Smooth muscle cell (in vitro differentiated cells): ENCODE data around the gene G6PC3. TPM values are rescaled to one million over a fixed set of nuclear protein-coding genes. Genes with fewer than 3 reads are reported as not detected.
A peak's percentile ranks its signal among the peaks of the same experiment; 100 is the strongest.
"Not testable (repeated sequence)": the region's sequence is repeated elsewhere in the genome, so short reads cannot be mapped to it uniquely, and the experiment has no call there.

ENCODE experiments used
- DNase-seq: peaks from one replicate; lab custom pipeline; 2025; ENCODE audit not compliant: unreplicated experiment; lab: John Stamatoyannopoulos, UW
- H2AFZ ChIP-seq: fragments of 200-600 bp; sonication (generic); 2 replicates; pipeline ENCODE4 v1.6.0; 2016; ENCODE audit warnings: antibody characterized with exemption, low read depth, mild to moderate bottlenecking
- H3F3A ChIP-seq: fragments of 200-600 bp; sonication (generic); 2 replicates; pipeline ENCODE4 v1.6.0; 2017; ENCODE audit warnings: antibody characterized with exemption, low read depth
- H3K27ac ChIP-seq: fragments of 200-600 bp; sonication (generic); 2 replicates; pipeline ENCODE4 v1.5.1; 2016; ENCODE audit warnings: low read depth, mild to moderate bottlenecking
- H3K27me3 ChIP-seq: fragments of 200-600 bp; sonication (generic); 2 replicates; pipeline ENCODE4 v1.6.1; 2016; ENCODE audit warnings: low read depth, mild to moderate bottlenecking
- H3K36me3 ChIP-seq: fragments of 200-600 bp; sonication (generic); 2 replicates; pipeline ENCODE4 v1.5.1; 2016; ENCODE audit warnings: low read depth
- H3K4me1 ChIP-seq: fragments of 200-600 bp; sonication (generic); 2 replicates; pipeline ENCODE4 v1.5.1; 2016; ENCODE audit warnings: low read depth
- H3K4me2 ChIP-seq: fragments of 200-600 bp; sonication (generic); 2 replicates; pipeline ENCODE4 v1.6.0; 2016; ENCODE audit warnings: mild to moderate bottlenecking
- H3K4me3 ChIP-seq: fragments of 200-600 bp; sonication (generic); 2 replicates; pipeline ENCODE4 v1.5.1; 2016; ENCODE audit warnings: mild to moderate bottlenecking
- H3K79me2 ChIP-seq: fragments of 200-600 bp; sonication (generic); 2 replicates; pipeline ENCODE4 v1.6.0; 2016; ENCODE audit warnings: low read depth, mild to moderate bottlenecking
- H3K9ac ChIP-seq: fragments of 200-600 bp; sonication (generic); 2 replicates; pipeline ENCODE4 v1.6.0; 2016; ENCODE audit warnings: low read depth
- H3K9me3 ChIP-seq: fragments of 200-600 bp; sonication (generic); replicated peaks from 2 replicates; pipeline ENCODE4 v1.5.1; 2016; ENCODE audit warnings: low read depth
- H4K20me1 ChIP-seq: fragments of 200-600 bp; sonication (generic); 2 replicates; pipeline ENCODE4 v1.6.0; 2016; ENCODE audit warnings: low read depth
- WGBS: methylation state at CpG from one replicate; pipeline ENCODE4 v1.1.7; 2016; ENCODE audit warnings: low lambda C conversion rate; 5-methylcytosine and 5-hydroxymethylcytosine counted together
- polyA plus RNA-seq: library from polyadenylated mRNA; unstranded; fragments of >200 nt; fragmentation: Nextera tagmentation; extraction: Ambion mirVana; gene quantifications from 2 replicates; pipeline ENCODE4 v1.2.1, GENCODE V29; 2016
- total RNA-seq: library from RNA; depleted of rRNA; stranded (reverse); fragments of >200 nt; gene quantifications from 2 replicates; pipeline ENCODE4 v1.2.3, GENCODE V29; 2014
- TF ChIP-seq, protein P1 (sequence below): fragments of 200-600 bp; sonication (generic); IDR thresholded peaks from 2 replicates; pipeline ENCODE4 v1.5.1; 2017; ENCODE audit warnings: borderline replicate concordance, mild to moderate bottlenecking, antibody characterized with exemption; ENCODE audit not compliant: insufficient read depth, poor library complexity, severe bottlenecking

The G6PC3 gene
- total and polyA plus RNA-seq, 2 experiments from 2014 or later = 40.2 to 103 TPM

DNA sequence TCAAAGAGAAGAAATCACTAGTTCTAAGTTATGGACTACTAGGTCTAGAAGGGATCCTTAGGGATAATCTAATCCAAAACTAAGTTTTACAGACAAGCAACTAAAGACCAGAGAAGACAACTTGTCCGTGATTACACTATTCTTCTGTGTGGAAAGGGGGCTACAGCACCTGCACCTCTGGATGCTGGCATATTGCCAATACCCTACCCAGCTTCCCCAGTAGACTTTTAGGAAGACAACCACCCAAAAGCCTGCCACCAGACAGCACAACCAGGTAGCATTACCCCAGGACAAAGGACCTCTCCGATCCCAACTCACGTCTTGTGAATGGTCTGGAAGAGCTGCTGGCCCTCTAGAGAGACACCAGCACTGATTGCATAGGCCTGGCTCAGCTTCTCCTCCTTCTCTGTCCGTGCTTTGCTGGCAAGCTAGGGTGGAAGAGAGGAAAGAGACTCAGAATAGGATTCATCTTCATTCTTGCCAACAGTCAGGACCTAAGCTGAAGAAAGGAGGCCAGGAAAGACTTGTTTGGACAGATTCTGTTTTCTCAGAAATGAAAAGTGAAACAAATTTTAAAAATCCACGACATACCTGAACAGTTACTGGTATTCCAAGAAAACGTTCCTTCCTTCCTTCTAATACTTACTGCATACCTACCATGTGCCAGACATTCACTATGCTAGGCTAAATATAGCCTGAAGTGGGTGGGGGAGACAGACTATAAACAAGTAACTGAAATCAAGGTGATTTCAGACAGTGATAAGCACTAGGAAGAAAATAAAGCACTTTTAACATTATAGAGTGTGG, 30.5 kb upstream of the G6PC3 start:
- no peak for DNase-seq
- TF ChIP-seq, protein P1, sequence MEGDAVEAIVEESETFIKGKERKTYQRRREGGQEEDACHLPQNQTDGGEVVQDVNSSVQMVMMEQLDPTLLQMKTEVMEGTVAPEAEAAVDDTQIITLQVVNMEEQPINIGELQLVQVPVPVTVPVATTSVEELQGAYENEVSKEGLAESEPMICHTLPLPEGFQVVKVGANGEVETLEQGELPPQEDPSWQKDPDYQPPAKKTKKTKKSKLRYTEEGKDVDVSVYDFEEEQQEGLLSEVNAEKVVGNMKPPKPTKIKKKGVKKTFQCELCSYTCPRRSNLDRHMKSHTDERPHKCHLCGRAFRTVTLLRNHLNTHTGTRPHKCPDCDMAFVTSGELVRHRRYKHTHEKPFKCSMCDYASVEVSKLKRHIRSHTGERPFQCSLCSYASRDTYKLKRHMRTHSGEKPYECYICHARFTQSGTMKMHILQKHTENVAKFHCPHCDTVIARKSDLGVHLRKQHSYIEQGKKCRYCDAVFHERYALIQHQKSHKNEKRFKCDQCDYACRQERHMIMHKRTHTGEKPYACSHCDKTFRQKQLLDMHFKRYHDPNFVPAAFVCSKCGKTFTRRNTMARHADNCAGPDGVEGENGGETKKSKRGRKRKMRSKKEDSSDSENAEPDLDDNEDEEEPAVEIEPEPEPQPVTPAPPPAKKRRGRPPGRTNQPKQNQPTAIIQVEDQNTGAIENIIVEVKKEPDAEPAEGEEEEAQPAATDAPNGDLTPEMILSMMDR = no peak
- H4K20me1 ChIP-seq = peaks cover 77% of the 10 kb centered on the region
- H3K4me2 ChIP-seq = no peak overlapping the region
- H3K9ac ChIP-seq = no peak overlapping the region
- H3F3A ChIP-seq = peaks cover 8% of the 10 kb centered on the region
- no peaks in the 10 kb centered on the region for H3K27me3 ChIP-seq
- WGBS = 84% methylated on average over 6 of the region's 6 CpGs
- no peak overlapping the region for H2AFZ ChIP-seq
- no peak overlapping the region for H3K4me3 ChIP-seq
- peaks cover 68% of the 10 kb centered on the region for H3K79me2 ChIP-seq
- peak overlapping the region; percentile 41 for H3K27ac ChIP-seq
- H3K36me3 ChIP-seq = peaks cover 7% of the 10 kb centered on the region
- H3K4me1 ChIP-seq = no peaks in the 10 kb centered on the region
- no peaks in the 10 kb centered on the region for H3K9me3 ChIP-seq

DNA sequence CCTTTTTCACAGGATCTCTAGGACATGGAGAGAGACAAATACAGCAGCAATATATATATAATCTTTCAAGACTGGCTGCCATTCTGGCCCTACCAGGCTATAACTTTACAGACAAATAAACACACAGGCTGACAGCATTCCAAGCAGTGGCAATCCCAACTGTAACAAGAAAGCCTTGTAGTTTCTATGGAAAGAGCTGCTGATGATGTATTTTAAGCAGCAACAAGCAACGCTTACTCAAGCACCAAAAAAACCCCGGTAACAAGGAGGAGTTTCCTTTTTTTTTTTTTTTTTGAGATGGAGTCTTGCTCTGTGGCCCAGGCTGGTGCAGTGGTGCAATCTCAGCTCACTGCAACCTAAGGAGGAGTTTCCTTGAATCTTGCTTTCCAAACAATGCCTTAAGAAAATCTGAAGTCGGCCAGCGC, 27.3 kb upstream of the G6PC3 start:
- no peaks in the 10 kb centered on the region for H3K9me3 ChIP-seq
- H3K79me2 ChIP-seq = peaks cover 88% of the 10 kb centered on the region
- no peak overlapping the region for H3K4me2 ChIP-seq
- no peaks in the 10 kb centered on the region for H3K27me3 ChIP-seq
- H4K20me1 ChIP-seq = peaks cover 90% of the 10 kb centered on the region
- peak overlapping the region; percentile 65 for H3K27ac ChIP-seq
- peaks cover 18% of the 10 kb centered on the region for H3F3A ChIP-seq
- DNase-seq = no peak
- no peaks in the 10 kb centered on the region for H3K4me1 ChIP-seq
- TF ChIP-seq, protein P1 = no peak
- H3K4me3 ChIP-seq = no peak overlapping the region
- 61% methylated on average over 4 of the region's 4 CpGs for WGBS
- H2AFZ ChIP-seq = no peak overlapping the region
- H3K36me3 ChIP-seq = no peaks in the 10 kb centered on the region
- H3K9ac ChIP-seq = no peak overlapping the region

DNA sequence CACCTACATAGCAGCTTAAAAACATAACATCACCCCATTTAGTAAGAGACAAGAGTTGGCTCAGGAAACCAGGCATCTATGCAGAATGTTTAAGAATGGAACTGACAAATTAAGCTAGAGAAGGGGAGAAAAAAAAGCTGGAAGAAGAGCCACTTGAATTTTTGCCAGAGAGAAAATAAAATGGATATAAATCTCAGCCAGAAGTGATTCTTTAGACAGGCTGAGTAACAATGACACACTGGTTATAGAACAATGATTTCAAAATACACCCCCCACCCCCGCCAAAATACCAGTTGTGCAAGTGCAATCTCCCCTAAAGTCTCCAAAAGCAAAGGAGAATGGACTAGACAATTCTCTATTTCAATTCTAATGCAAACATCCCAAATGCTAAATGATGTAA, 26.5 kb upstream of the G6PC3 start:
- peaks cover 88% of the 10 kb centered on the region for H3K79me2 ChIP-seq
- no peak overlapping the region for H2AFZ ChIP-seq
- WGBS = 94% methylated on average over 1 of the region's 1 CpG
- no peak overlapping the region for H3K9ac ChIP-seq
- TF ChIP-seq, protein P1 = no peak
- no peak for DNase-seq
- H3K4me2 ChIP-seq = no peak overlapping the region
- H4K20me1 ChIP-seq = peaks cover 90% of the 10 kb centered on the region
- no peak overlapping the region for H3K4me3 ChIP-seq
- H3K9me3 ChIP-seq = no peaks in the 10 kb centered on the region
- H3K27ac ChIP-seq = peak overlapping the region; percentile 65
- peaks cover 18% of the 10 kb centered on the region for H3F3A ChIP-seq
- no peaks in the 10 kb centered on the region for H3K27me3 ChIP-seq
- H3K4me1 ChIP-seq = no peaks in the 10 kb centered on the region
- peaks cover 2% of the 10 kb centered on the region for H3K36me3 ChIP-seq

DNA sequence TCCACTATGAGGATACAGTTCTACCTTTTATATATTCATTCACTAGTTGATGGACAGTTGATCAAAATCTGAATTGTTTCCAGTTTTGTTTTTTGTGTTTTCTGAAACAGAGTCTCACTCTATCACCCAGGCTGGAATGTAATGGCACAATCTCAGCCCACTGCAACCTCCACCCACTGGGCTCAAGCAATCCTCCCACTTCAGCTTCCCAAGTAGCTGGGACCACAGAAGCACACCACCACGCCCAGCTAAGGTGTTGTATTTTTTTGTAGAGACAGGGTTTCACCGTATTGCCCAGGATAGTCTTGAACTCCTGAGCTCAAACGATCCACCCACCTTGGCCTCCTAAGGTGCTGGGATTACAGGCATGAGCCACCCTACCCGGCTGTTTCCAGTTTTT, 25.0 kb upstream of the G6PC3 start:
- no peak for DNase-seq
- Histone ChIP-seq H3K9ac (no peak overlapping the region), H3F3A (peaks cover 18% of the 10 kb centered on the region), H2AFZ (no peak overlapping the region), H4K20me1 (peaks cover 93% of the 10 kb centered on the region), H3K27me3 (no peaks in the 10 kb centered on the region), H3K4me2 (no peak overlapping the region), H3K4me3 (no peak overlapping the region), H3K27ac (no peak overlapping the region), H3K79me2 (peaks cover 92% of the 10 kb centered on the region), H3K4me1 (no peaks in the 10 kb centered on the region), H3K36me3 (peaks cover 3% of the 10 kb centered on the region), H3K9me3 (no peaks in the 10 kb centered on the region)
- 95% methylated on average over 4 of the region's 4 CpGs for WGBS
- TF ChIP-seq, protein P1 = no peak

DNA sequence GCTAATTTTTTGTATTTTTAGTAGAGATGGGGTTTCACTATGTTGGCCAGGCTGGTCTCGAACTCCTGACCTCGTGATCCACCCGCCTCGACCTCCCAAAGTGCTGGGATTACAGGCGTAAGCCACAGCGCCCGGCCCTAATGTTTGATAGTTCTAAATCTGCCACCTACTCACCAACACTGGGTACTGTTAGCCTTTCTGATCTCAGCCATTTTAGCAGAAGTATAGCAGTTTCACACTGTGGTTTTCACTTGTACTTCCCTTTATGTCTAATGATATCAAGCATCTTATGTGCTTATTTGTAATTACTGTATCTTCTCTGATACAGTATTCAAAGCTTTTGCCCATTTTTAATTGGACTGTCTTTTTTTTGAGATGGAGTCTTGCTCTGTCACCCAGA, 23.6 kb upstream of the G6PC3 start:
- not testable (repeated sequence) for H3K4me1 ChIP-seq

More for the DNA sequence above, 23.6 kb upstream of the G6PC3 start:
- H3K36me3 ChIP-seq, H3K27me3 ChIP-seq, H3K27ac ChIP-seq, H3K9me3 ChIP-seq, DNase-seq, H3K9ac ChIP-seq, H3K4me3 ChIP-seq, H3K4me2 ChIP-seq, H2AFZ ChIP-seq: not testable (repeated sequence)
- peaks cover 18% of the 10 kb centered on the region for H3F3A ChIP-seq
- 100% methylated on average over 7 of the region's 7 CpGs for WGBS
- H3K79me2 ChIP-seq = peaks cover 92% of the 10 kb centered on the region
- H4K20me1 ChIP-seq = peaks cover 92% of the 10 kb centered on the region
